ENCODE data around the gene SUPT20H.

The SUPT20H gene

GRCh38 chr13:37058910-37059847, at the start of gene SUPT20H:
TSS of gene SUPT20H (minus strand) at chr13:37059688. CDS start at chr13:37051490, 8,198 bp downstream.
- DNase-seq = peak; percentile 91

GRCh38 chr13:37109051-37109678, 49.7 kb upstream of the SUPT20H start:
- DNase-seq = no peak

GRCh38 chr13:37107868-37108267, 48.4 kb upstream of the SUPT20H start:
- no peak for DNase-seq

- no peak for DNase-seq
Measured at GRCh38 chr13:37107456-37107855, 48.0 kb upstream of the SUPT20H start.

DNA sequence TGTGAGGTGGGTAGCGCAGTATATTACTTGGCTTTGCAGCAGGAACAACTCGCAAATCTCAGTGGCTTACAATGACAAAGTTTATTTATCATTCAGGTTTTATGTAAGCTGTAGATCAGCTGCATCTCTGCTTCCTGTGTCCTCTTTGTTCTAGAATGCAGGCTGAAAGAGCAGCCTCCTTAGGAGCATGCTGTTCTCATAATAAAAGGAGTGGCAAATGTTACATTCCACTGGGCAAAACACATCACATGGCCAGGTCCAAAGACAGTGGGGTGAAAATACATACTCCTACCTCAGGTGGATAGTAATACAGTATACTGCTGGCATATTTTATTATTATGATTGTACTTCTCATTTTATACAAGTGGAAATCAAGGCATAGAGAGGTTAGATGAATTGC, 47.2 kb upstream of the SUPT20H start:
- no peak for DNase-seq

- DNase-seq = no peak
Measured at GRCh38 chr13:37105251-37105714, 45.8 kb upstream of the SUPT20H start, which contains the start of gene CSNK1A1L. TSS of gene CSNK1A1L (minus strand) at chr13:37105664. CDS start at chr13:37105256, 408 bp downstream.

DNA sequence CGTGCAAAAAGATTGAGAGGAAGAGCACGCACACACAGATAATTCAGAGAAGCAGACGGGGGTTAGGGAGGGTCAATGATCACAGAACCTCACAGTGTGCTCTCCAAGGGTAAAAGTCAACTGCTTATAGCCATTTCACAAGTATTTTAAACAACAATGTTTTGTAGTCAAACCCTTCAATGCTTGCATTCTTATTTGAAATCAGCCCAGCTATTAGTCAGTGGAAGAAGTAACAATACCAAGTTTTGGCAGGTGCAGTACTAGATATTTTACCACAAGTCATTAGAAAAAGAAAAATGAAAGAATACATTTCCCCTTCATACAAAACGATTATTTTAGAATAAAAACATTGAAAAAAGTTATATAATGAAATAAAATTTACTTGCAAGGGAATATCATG, 43.4 kb upstream of the SUPT20H start:
- no peak for DNase-seq

GRCh38 chr13:37101201-37101600, 41.7 kb upstream of the SUPT20H start:
- DNase-seq = no peak

GRCh38 chr13:37100731-37101130, 41.2 kb upstream of the SUPT20H start:
- no peak for DNase-seq

DNA sequence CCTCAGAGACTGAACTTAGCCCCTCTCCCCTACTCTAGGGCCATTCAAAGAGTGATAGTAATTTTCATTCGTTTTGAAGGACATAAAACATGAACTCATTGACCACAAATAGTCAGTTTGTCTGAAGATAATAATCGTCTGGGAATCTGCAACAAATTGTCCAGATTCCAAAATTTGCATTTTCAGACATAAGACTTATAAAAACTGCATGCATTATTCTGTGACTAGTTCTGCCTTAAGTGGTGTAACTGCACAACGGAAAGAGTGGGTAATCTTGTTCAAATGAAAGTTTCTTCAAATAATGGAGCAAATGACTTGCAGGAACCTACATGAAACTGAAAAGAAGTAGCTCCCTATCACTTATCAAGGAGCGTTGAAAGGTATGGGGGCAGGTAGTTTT, 37.6 kb upstream of the SUPT20H start:
- DNase-seq = no peak

DNA sequence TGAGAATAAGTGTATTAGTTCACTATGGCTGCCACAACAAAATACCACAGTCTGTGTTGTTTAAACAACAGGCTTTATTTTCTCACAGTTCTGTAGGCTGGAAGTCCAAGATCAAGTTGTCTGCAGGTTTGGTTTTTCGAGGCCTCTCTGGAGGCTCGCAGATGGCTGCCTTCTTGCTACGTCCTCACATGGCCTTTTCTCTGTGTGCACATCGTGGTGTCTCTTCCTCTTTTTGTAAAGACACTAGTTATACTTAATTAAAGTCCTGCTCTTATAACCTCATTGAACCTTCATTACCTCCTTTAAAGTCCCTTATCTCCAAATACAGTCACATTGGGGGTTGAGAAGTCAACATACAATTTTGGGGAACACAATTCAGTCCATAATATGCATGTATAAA, 35.4 kb upstream of the SUPT20H start:
- DNase-seq = no peak

DNA sequence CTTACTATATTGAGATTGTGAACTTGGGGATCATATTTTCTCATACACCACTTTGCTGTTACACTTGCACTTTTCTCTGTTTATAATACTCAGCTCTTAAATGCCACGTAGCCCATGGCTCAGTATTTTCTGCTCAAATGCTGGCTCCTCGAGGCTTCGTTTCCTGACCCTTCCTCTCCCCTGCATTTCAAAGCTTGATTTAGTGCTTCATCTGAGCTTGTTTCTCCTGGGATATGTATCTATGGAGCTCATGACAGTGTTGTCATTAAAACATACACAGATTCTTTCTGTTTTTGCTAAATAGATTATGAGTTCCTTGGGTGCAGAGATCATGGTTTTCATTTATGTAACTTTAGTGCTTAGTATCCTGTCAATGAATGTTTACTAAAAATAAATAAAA, 34.6 kb upstream of the SUPT20H start:
- DNase-seq = no peak

- no peak for DNase-seq
Measured at GRCh38 chr13:37091835-37092234, 32.3 kb upstream of the SUPT20H start.

GRCh38 chr13:37090912-37091311, 31.4 kb upstream of the SUPT20H start:
- no peak for DNase-seq

GRCh38 chr13:37089495-37089894, 30.0 kb upstream of the SUPT20H start:
- DNase-seq = no peak

DNA sequence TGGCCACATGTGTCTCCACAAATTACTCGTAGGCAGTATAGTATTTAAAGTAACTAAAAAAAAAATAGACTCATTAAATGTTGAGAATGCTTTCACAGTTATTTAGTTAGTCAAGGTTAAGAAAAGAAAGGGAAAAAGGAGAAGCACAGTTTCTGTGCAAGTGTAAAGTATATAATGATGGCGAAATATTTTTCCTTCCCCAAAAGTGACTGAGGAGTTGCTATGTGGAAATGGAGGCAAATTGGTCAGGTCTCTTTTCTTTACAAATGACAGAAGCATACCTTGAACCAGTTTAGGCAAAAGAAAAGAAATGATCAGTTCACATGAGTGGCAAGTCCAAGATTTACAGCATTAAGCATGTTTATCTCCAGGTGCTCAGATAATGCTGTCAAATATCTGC, 28.0 kb upstream of the SUPT20H start:
- no peak for DNase-seq

DNA sequence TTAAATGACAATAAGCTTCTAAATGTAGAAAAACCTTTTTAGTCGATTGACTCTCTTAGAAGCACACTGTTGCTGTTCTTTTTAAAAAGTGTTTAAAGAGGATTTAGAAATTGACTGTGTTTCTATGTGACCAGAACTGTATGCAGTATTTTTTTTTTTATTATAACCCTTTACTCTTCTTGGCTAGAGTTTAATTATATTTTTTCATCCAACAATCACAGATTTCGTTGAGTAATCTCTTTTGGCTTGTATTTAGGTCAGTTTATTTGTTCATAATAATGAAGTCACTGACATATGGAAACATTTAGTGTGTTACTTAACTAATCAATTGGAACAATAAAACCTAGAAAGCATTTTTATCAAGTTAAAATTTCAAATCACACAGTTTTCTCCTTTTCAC, 26.1 kb upstream of the SUPT20H start:
- DNase-seq = no peak

GRCh38 chr13:37076818-37077217, 17.3 kb upstream of the SUPT20H start:
- no peak for DNase-seq

GRCh38 chr13:37075164-37075563, 15.7 kb upstream of the SUPT20H start:
- no peak for DNase-seq

DNA sequence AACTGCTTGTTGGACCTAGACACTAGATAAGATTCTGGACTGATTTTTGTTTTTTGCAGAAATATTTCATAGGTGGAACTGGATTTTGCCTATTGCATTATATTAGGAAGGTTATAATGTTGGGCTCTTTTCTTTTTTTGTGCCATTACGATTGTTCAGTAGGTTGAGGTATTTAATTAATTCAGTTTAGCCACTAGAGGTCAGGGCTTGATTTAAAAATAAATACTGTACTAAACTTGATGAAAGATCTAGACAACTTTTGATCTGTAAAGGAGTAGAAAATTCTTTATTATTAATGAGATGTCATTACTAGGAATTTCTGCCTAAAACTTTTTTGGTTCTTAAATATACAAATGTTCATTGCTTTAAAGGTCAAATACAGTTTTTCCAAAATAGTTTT, 15.2 kb upstream of the SUPT20H start:
- no peak for DNase-seq

- no peak for DNase-seq
Measured at GRCh38 chr13:37072024-37072423, 12.5 kb upstream of the SUPT20H start.

GRCh38 chr13:37070956-37071355, 11.5 kb upstream of the SUPT20H start:
- DNase-seq = no peak

DNA sequence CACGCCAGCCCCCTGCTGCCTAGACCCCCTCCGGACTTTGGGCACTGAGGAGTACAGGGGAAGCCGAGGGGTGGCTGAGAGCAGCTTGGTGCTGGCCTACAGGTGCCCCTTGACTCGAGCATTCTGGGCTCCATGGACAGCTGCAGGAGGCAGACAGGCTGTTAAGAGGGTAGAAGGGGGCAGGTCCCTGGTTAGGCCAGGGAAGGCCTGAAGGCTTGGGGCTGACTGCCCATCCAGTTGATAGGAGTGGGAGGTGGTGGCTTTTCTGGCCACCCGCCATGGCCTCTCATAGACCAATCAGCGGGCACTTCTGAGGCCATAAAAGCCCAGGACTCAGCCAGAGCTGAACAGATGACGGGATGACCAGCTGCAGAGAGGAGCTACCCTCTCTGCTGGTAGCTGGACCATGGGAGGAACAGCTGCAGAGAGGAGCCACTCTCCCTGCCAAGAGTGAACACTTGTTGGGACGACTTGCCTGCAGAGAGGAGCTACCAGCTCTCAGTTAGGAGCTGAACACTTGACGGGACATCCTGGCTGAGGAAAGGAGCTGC, 10.7 kb upstream of the SUPT20H start:
- no peak for DNase-seq

DNA sequence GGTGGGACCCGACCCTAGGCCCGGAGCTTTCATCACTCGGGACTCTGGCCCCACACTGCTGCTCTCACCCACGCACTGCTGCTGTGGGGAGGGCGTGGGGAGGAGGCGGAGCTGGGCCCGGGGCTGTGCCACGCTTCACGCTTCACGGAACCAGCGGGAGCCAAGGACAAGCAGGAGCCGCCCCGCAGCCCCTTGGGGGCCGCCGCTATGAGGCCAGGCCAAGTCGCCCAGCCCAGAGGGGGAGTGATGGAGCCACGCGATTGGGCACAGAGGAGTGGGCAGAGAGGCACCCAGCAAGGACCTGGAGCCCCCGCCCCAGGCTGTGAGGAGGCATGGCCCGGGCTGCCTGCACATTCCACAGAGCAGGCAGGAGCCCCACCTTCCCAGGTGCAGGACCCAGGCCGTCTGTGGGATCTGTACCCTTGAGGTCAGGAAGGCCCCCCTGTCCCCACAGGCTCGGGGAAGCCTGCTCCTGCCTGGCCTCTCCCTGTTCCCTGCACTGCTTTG, 10.2 kb upstream of the SUPT20H start:
- DNase-seq = no peak

Measured in activated CD4-positive, alpha-beta T cell treated with anti-CD3 and anti-CD28 coated beads, Interleukin-2, amount 50 U/mL, for 4 hours (primary cell).